Measurements from ENCODE around the gene PSMD9.

DNA sequence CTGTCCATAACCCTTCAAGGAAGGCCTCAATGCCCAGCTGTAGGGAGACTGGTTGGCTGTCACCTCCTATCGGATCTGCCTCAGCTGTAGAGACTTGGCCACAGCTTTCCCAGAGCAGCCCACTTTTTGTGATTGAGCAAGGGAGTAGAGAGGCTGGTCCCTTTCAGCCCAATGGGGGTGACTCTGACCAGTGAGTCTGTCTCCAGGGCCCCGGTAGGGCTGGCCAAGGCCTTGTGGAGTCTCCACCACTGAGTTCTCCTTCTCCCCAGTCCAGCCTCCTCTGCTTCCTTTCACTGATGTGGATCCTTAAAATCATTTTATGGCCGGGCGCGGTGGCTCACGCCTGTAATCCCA is 15.4 kb upstream of the PSMD9 start:
- no peak for TF ChIP-seq CTCF (conservative IDR thresholded peaks at IDR 0.05; ENCODE audit: low read length)
- no peak for TF ChIP-seq EZH2phosphoT487 (IDR thresholded peaks at IDR 0.05; ENCODE audit: borderline replicate concordance, low read depth, low read length)
